ENCODE results near the gene NOVA2.
"Not testable (repeated sequence)": the region's sequence is repeated elsewhere in the genome, so short reads cannot be mapped to it uniquely, and the experiment has no call there.

The NOVA2 gene

DNA sequence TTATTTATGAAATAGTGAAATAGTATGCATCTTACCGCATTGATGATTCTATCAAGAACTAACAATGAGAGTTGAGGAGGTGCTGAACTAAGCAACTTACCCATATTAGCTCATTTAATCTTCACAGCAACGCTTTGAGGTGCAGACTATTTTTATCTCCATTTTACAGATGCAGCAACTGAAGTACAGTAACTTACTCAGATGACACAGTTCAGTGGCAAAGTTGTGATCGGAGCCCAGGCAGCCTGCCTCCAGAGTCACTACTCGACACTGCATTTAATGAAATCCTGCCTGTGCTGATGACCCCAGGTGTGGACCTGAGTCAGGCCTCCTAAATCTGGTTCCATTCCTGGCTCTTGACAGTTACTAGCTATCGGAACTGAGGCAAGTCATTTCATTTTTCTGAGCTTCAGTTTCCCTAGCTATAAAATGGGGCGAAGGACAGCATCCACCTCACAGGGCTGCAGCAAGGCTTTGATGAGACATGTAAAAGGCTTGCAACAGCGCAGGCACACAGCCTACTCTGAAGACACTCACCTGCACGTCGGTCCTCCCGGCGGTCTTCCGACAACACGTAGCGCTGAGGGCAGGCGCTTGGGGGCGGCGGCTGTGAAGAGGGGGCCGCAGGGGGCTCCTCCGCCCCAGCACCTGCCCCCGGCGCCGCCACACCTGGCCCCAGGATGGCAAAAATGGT lies 72.8 kb downstream of the NOVA2 start:
- Histone ChIP-seq H3K27me3 (ENCODE audit: low read depth, low read length) (no peaks in the 10 kb centered on the region), H3K4me3 (ENCODE audit: low read depth in 1 of 2, low read length in 2 of 2) (peak overlapping the region in 1 of 2 donors; percentile 94), H3K36me3 (ENCODE audit: control insufficient read depth in 1 of 2, insufficient read depth in 2 of 2, low read length in 2 of 2) (peaks cover 4 to 18% of the 10 kb centered on the region in 2 donors), H3K27ac (ENCODE audit: low read length) (no peak overlapping the region), H3K4me1 (ENCODE audit: control insufficient read depth in 1 of 2, insufficient read depth in 2 of 2, low read length in 2 of 2) (peaks cover 0 to 25% of the 10 kb centered on the region in 2 donors), H3K9me3 (ENCODE audit: control insufficient read depth in 1 of 2, low read length in 2 of 2) (no peaks in the 10 kb centered on the region)

DNA sequence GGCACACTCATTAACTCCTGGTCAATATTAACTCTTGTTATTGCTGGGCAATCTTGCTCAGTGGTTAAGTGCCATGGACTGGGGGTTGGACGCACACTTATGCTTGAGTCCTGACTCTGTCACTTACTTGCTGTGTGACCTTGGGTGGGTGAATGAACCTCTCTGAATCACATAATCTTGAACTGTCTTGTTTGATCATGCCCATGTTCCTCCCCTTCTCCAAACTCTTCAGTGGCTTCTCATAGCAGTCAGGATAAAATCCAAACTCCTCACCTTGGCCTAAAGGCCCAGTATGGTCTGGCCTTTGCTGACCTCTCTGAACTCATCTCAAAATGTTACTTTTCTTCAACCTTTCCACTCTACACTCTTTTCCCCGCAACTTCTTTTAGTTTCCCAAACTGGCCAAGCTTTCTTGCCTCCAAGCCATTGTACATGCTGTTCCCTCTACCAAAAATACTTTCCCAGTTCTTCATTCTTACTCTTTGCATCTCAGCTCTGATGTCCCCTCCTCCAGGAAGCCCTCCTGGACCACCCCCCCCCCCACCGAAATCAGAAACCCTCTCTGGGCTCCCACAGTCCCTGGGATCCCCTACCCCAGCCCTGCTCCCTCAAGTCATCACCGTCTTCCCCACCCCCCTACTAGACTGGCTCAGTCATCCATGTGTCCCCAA lies 73.6 kb downstream of the NOVA2 start:
- H3K36me3 ChIP-seq (ENCODE audit: control insufficient read depth in 1 of 2, insufficient read depth in 2 of 2, low read length in 2 of 2), result peaks cover 4 to 25% of the 10 kb centered on the region in 2 donors
- H3K4me1 ChIP-seq (ENCODE audit: control insufficient read depth in 1 of 2, insufficient read depth in 2 of 2, low read length in 2 of 2), result peaks cover 0 to 25% of the 10 kb centered on the region in 2 donors
- no peaks in the 10 kb centered on the region for H3K9me3 ChIP-seq (ENCODE audit: control insufficient read depth in 1 of 2, low read length in 2 of 2)
- no peak overlapping the region for H3K27ac ChIP-seq (ENCODE audit: low read length)
- no peak overlapping the region for H3K4me3 ChIP-seq (ENCODE audit: low read depth in 1 of 2, low read length in 2 of 2)
- no peaks in the 10 kb centered on the region for H3K27me3 ChIP-seq (ENCODE audit: low read depth, low read length)

DNA sequence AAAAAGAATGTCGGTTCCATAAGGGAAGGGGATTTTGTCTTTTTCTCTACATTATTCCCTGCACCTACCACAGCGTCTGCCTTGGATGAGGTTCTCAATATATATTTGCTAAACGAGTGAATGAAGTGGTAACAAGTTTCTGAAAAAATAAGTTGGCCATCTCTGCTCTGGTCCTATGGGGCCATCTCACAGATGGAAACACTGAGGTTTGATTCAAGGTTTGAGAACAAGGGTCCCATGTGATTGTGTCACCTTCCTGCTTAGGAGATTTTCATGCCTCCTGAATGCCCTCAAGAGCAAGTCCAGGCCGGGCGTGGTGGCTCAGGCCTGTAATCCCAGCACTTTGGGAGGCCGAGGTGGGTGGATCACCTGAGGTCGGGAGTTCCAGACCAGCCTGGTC lies 74.4 kb downstream of the NOVA2 start:
- H3K27ac ChIP-seq (ENCODE audit: low read length), result no peak overlapping the region
- H3K4me1 ChIP-seq (ENCODE audit: control insufficient read depth in 1 of 2, insufficient read depth in 2 of 2, low read length in 2 of 2), result peaks cover 0 to 25% of the 10 kb centered on the region in 2 donors
- H3K4me3 ChIP-seq (ENCODE audit: low read depth in 1 of 2, low read length in 2 of 2), result no peak overlapping the region
- peaks cover 4 to 28% of the 10 kb centered on the region in 2 donors for H3K36me3 ChIP-seq (ENCODE audit: control insufficient read depth in 1 of 2, insufficient read depth in 2 of 2, low read length in 2 of 2)
- H3K27me3 ChIP-seq (ENCODE audit: low read depth, low read length), result no peaks in the 10 kb centered on the region
- H3K9me3 ChIP-seq (ENCODE audit: control insufficient read depth in 1 of 2, low read length in 2 of 2), result no peaks in the 10 kb centered on the region

DNA sequence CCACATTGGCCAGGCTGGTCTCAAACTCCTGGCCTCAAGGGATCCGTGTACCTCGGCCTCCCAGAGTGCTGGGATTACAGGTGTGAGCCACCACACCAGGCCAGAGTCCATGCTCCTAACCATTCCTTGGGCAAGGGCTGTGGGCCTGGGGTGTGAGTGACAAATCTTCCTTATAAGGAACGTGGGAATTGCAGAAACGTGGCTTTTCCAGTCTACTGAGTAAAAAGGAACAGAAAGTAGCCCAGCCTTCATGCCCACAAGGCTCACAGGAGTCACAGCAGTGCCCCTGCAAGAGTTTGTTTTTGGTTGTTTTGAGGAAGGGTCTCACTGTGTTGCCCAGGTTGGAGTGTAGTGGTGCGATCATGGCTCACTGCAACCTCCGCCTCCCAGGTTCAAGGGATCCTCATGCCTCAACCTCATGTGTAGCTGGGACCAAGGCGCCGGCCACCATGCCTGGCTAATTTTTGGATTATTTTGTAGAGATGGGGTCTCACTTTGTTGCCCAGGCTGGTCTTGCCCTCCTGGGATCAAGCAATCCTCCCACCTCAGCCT lies 76.3 kb downstream of the NOVA2 start:
- Histone ChIP-seq H3K27ac (ENCODE audit: low read length) (no peak overlapping the region), H3K36me3 (ENCODE audit: control insufficient read depth in 1 of 2, insufficient read depth in 2 of 2, low read length in 2 of 2) (peaks cover 4 to 28% of the 10 kb centered on the region in 2 donors), H3K27me3 (ENCODE audit: low read depth, low read length) (no peaks in the 10 kb centered on the region), H3K9me3 (ENCODE audit: control insufficient read depth in 1 of 2, low read length in 2 of 2) (no peaks in the 10 kb centered on the region), H3K4me3 (ENCODE audit: low read depth in 1 of 2, low read length in 2 of 2) (no peak overlapping the region), H3K4me1 (ENCODE audit: control insufficient read depth in 1 of 2, insufficient read depth in 2 of 2, low read length in 2 of 2) (peaks cover 0 to 19% of the 10 kb centered on the region in 2 donors)

DNA sequence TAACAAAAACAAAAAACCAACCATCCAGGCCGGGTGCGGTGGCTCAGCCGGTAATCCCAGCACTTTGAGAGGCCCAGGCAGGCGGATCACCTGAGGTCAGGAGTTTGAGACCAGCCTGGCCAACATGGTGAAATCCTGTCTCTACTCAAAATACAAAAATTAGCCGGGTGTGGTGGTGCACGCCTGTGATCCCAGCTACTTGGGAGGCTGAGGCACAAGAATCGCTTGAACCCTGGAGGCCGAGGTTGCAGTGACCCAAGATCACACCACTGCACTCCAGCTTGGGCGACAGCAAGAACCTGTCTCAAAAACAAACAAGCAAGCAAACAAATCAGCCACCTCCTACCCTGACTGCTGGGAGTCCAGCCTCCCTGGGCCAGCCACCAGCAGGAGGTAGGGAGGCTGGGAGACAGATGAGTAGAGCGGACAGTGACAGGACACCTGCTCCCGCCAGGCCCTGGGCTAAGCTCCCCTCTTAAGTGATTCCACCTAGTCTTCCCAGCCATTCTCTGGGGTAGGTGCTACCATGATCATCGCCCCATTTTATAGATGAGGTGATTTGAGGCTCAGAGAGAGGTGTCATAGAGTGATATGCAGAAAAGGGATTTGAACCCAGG lies 77.6 kb downstream of the NOVA2 start:
- peaks cover 0 to 11% of the 10 kb centered on the region in 2 donors for H3K4me1 ChIP-seq (ENCODE audit: control insufficient read depth in 1 of 2, insufficient read depth in 2 of 2, low read length in 2 of 2)
- H3K4me3 ChIP-seq (ENCODE audit: low read depth in 1 of 2, low read length in 2 of 2); H3K27me3 ChIP-seq (ENCODE audit: low read depth, low read length); H3K9me3 ChIP-seq (ENCODE audit: control insufficient read depth in 1 of 2, low read length in 2 of 2); H3K27ac ChIP-seq (ENCODE audit: low read length): not testable (repeated sequence)
- H3K36me3 ChIP-seq (ENCODE audit: control insufficient read depth in 1 of 2, insufficient read depth in 2 of 2, low read length in 2 of 2), result peaks cover 4 to 28% of the 10 kb centered on the region in 2 donors

DNA sequence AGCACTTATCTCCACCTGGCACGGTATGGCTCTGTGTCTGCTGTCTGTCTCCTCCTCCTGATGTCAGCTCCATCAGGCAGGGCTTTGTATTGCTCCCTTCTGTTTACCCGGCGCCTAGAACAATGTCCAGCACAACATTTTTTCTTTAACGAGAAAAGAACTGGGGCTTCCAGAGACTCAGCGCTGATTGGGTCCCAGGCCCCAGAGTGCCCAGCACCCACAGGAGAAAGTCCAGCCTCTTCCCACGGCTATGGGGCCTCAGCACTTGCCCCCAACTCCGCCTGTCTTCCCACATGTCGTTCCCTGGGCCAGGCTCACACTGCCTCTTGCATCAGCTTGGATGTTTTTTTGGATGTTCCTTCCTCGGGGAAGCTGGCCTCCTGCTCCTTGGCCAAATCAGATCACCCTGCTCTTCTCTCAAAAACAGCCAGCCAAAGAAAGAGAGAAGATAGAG lies 78.1 kb downstream of the NOVA2 start:
- no peak overlapping the region for H3K27ac ChIP-seq (ENCODE audit: low read length)
- H3K4me3 ChIP-seq (ENCODE audit: low read depth in 1 of 2, low read length in 2 of 2), result no peak overlapping the region
- no peaks in the 10 kb centered on the region for H3K9me3 ChIP-seq (ENCODE audit: control insufficient read depth in 1 of 2, low read length in 2 of 2)
- H3K36me3 ChIP-seq (ENCODE audit: control insufficient read depth in 1 of 2, insufficient read depth in 2 of 2, low read length in 2 of 2), result peaks cover 4 to 28% of the 10 kb centered on the region in 2 donors
- no peaks in the 10 kb centered on the region for H3K27me3 ChIP-seq (ENCODE audit: low read depth, low read length)
- H3K4me1 ChIP-seq (ENCODE audit: control insufficient read depth in 1 of 2, insufficient read depth in 2 of 2, low read length in 2 of 2), result peaks cover 0 to 5% of the 10 kb centered on the region in 2 donors

DNA sequence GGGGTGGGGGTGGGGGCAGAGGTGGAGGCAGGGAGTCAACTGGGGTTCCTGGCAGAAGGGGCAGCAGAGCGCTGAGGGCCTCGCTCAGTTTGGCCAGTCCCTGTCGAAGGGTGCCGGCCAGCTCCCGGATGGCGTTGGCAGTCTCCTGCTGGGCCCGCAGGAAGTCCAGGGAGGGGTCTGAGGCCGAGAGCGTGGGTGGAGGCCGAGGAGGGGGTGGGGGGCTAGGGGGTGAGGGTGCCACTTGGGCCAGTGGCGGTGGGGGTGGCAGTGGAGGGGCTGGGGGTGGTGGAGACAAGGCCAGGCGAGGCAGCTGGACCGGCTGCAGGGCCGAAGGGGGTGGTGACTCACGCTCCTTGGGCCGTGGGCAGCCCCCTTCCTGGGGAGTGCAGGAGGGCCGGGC lies 82.8 kb downstream of the NOVA2 start:
- Histone ChIP-seq H3K36me3 (ENCODE audit: control insufficient read depth in 1 of 2, insufficient read depth in 2 of 2, low read length in 2 of 2) (peaks cover 0 to 15% of the 10 kb centered on the region in 2 donors), H3K4me3 (ENCODE audit: low read depth in 1 of 2, low read length in 2 of 2) (no peak overlapping the region), H3K27me3 (ENCODE audit: low read depth, low read length) (no peaks in the 10 kb centered on the region), H3K9me3 (ENCODE audit: control insufficient read depth in 1 of 2, low read length in 2 of 2) (no peaks in the 10 kb centered on the region), H3K4me1 (ENCODE audit: control insufficient read depth in 1 of 2, insufficient read depth in 2 of 2, low read length in 2 of 2) (peaks cover 0 to 3% of the 10 kb centered on the region in 2 donors), H3K27ac (ENCODE audit: low read length) (no peak overlapping the region)

DNA sequence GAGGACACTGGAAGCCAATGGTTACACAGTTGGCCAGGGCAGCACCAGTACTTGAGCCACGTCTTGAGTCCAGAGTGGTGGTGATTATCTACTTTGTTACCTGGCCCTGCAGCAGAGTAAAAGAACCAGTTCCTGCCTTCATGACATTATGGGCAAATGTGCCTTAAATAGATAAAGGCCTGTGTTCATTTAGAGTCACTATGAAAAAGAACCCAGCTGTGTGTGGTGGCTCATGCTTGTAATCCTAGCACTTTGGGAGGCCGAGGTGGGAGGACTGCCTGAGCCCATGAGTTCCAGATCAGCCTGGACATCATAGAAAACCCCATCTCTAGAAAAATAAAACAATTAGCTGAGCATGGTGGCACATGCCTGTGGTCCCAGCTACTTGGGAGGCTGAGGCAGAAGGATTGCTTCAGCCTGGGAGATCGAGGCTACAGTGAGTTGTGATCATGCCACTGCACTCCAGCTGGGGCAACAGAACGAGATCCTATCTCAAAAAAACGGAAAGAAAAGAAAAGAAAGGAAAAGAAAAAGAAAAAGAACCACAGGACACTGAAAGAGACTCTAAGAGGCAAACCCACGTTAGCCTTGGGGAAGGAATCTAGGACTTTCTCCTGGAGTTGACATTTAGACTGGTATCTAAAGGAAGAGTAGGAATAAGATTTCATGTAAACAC lies 84.3 kb downstream of the NOVA2 start:
- no peak overlapping the region for H3K4me3 ChIP-seq (ENCODE audit: low read depth in 1 of 2, low read length in 2 of 2)
- H3K27ac ChIP-seq (ENCODE audit: low read length), result no peak overlapping the region
- H3K27me3 ChIP-seq (ENCODE audit: low read depth, low read length), result no peaks in the 10 kb centered on the region
- H3K4me1 ChIP-seq (ENCODE audit: control insufficient read depth in 1 of 2, insufficient read depth in 2 of 2, low read length in 2 of 2), result peaks cover 0 to 14% of the 10 kb centered on the region in 2 donors
- no peaks in the 10 kb centered on the region for H3K9me3 ChIP-seq (ENCODE audit: control insufficient read depth in 1 of 2, low read length in 2 of 2)
- H3K36me3 ChIP-seq (ENCODE audit: control insufficient read depth in 1 of 2, insufficient read depth in 2 of 2, low read length in 2 of 2), result peaks cover 0 to 5% of the 10 kb centered on the region in 2 donors

DNA sequence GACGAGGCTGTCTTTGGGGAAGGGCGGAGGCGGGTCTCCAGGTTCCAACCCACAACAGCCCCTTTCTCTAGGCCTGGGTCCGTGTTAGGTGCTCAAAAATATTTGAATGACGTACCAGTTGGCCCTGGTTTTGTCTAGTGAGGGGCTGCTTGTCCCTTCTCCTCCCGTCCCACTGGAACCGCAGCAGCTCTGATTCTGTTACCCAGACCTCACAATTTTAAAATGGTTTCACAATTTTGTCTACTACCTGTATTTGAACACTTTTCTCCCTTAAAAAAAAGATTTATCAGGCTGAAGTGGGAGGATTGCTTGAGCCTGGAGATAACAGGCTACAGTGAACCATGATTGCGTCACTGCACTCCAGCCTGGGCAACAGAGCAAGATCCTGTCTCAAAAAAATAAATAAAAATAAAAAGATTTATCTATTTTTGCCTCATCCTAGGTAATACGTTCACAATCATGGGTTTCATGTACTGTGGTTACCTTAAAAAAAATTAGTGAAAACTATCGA lies 86.4 kb downstream of the NOVA2 start:
- Histone ChIP-seq H3K27ac (ENCODE audit: low read length) (peak overlapping the region; percentile 94), H3K4me3 (ENCODE audit: low read depth in 1 of 2, low read length in 2 of 2) (peak overlapping the region; percentile 73 to 83), H3K9me3 (ENCODE audit: control insufficient read depth in 1 of 2, low read length in 2 of 2) (no peaks in the 10 kb centered on the region), H3K27me3 (ENCODE audit: low read depth, low read length) (no peaks in the 10 kb centered on the region), H3K36me3 (ENCODE audit: control insufficient read depth in 1 of 2, insufficient read depth in 2 of 2, low read length in 2 of 2) (peaks cover 0 to 5% of the 10 kb centered on the region in 2 donors), H3K4me1 (ENCODE audit: control insufficient read depth in 1 of 2, insufficient read depth in 2 of 2, low read length in 2 of 2) (peaks cover 3 to 34% of the 10 kb centered on the region in 2 donors)

DNA sequence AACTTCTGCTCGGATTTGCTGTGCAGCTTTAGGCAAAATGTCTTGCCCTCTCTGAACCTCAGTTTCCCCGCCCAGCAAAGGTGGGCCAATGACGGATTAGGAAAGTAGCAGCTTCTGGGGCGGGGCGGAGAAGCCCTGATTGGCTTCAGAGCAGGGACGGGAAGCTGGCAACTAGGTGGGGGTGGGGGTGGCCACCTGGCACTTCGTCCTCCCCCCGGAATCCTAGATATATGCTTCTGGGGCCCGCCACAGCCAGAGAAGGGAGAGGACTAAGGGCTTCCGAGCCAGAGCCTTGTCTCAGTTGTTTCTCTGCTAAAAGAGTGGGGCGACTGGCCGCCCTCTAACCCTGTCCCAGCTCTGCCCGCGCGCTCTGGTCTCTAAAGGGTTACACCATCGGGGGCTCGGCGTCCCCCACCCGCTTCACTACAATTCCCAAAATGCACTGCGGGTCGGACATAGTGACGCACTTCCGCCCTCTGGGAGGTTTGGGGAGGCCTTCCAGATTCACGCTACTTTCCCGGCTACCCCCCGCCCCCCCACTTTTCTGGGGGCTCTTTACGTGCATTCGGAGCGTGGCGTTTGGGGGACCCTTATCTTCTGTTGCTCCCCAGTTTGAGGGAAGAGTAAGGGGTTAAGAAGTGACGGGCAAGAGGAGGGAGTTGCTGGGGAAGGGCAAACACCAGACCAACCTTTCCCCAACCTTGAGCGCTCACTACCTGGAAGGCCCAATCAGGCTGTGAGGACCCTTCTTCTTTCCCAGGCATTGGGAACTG lies 87.1 kb downstream of the NOVA2 start:
- Histone ChIP-seq H3K4me3 (ENCODE audit: low read depth in 1 of 2, low read length in 2 of 2) (peak overlapping the region; percentile 73 to 83), H3K9me3 (ENCODE audit: control insufficient read depth in 1 of 2, low read length in 2 of 2) (no peaks in the 10 kb centered on the region), H3K36me3 (ENCODE audit: control insufficient read depth in 1 of 2, insufficient read depth in 2 of 2, low read length in 2 of 2) (peaks cover 0 to 5% of the 10 kb centered on the region in 2 donors), H3K27ac (ENCODE audit: low read length) (peak overlapping the region; percentile 94), H3K27me3 (ENCODE audit: low read depth, low read length) (no peaks in the 10 kb centered on the region), H3K4me1 (ENCODE audit: control insufficient read depth in 1 of 2, insufficient read depth in 2 of 2, low read length in 2 of 2) (peaks cover 3 to 38% of the 10 kb centered on the region in 2 donors)

All from muscle layer of duodenum (tissue), 2 donors.